GM23248 (cell line): Measurements from ENCODE around the gene BEX2.

Experiments used
- EZH2 ChIP-seq: fragments of 200-600 bp; sonication (generic); IDR thresholded peaks from 2 replicates; pipeline ENCODE4 v1.6.1; 2018; ENCODE audit warnings: antibody characterized with exemption, mild to moderate bottlenecking; ENCODE audit not compliant: insufficient read depth, poor library complexity, severe bottlenecking
- EZH2phosphoT487 ChIP-seq: fragments of 200-600 bp; sonication (generic); IDR thresholded peaks from 2 replicates; pipeline ENCODE4 v1.6.1; 2018; ENCODE audit warnings: antibody characterized with exemption, moderate library complexity, mild to moderate bottlenecking, low read depth; ENCODE audit not compliant: insufficient read depth

DNA sequence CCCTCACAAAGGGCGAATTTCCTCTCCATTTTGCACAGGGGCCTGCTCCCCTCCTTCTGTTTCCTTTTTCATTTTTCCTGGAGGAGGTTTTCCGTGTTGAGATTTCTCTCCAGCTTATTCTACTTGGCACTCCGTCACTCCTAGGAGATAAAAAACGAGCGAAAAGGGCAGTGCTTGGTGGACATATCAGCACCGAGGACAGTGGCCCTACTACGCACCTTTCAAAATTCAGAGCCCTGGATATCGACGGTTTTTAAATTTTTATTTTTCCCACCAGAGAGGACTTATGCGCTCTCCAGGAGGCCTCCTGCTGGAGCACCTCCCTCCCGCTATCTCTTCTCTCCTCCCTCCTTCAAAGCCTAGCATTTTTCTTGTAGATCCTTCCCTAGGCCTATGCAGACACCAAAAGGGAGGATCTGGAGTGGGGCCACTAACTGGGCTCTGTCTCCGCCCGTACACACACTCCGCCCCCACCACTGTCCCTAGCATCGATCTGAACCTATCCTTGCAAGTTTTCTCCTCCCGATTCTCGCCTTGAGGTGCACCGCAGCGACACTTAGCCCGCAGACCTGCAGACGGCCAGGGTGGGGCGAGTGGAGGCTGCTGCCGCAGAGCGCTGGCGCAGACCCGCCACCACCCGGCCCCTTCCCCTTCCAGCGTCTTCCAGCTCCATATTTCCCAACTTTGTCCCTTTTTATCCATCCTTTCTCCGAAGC is 37.0 kb upstream of the BEX2 start:
- TF ChIP-seq EZH2phosphoT487: no peak
- no peak for TF ChIP-seq EZH2
